Testis (tissue), 3 donors: ENCODE measurements around the gene SUCLG2. TPM values are rescaled to one million over a fixed set of nuclear protein-coding genes. Genes with fewer than 3 reads are reported as not detected.
"Not testable (repeated sequence)": the region's sequence is repeated elsewhere in the genome, so short reads cannot be mapped to it uniquely, and the experiment has no call there.

Experiments used
- DNase-seq: peaks from one replicate; pipeline ENCODE4 v3.0.0-alpha.2; 2019
- H3K27ac ChIP-seq, 2 donors: fragments of 200-600 bp; sonication (generic); one replicate each; pipeline ENCODE4 v1.5.1; 2019
- H3K27me3 ChIP-seq: fragments of 200-600 bp; sonication (generic); one replicate; pipeline ENCODE4 v1.5.1; 2019
- H3K36me3 ChIP-seq: fragments of 200-600 bp; sonication (generic); one replicate; pipeline ENCODE4 v1.5.1; 2017; ENCODE audit warnings: low read depth; ENCODE audit errors: missing control alignments
- H3K4me1 ChIP-seq: fragments of 200-600 bp; sonication (generic); one replicate; pipeline ENCODE4 v1.5.1; 2019
- H3K4me3 ChIP-seq, 2 donors: fragments of 200-600 bp; sonication (generic); one replicate each; pipeline ENCODE4 v1.5.1; 2017 to 2019
- H3K9me3 ChIP-seq: fragments of 200-600 bp; sonication (generic); one replicate; pipeline ENCODE4 v1.5.1; 2017
- POLR2A ChIP-seq: fragments of 450-650 bp; IDR thresholded peaks from one replicate; pipeline ENCODE4 v1.6.1; 2017; ENCODE audit warnings: antibody characterized with exemption, mild to moderate bottlenecking, moderate library complexity
- WGBS, 2 donors: methylation state at CpG; one replicate each; pipeline ENCODE4 v1.1.5; 2018; 5-methylcytosine and 5-hydroxymethylcytosine counted together
- intact Hi-C: fragments of 100-400 bp; cut with DNase I; formaldehyde crosslinking; loops from one replicate; pipeline ENCODE4 v1.15.1; 2023; ENCODE audit warnings: low total_unique reads
- polyA plus RNA-seq: library from polyadenylated mRNA; stranded (reverse); fragments of 350-450 nt; fragmentation: Illumina TruSeq; extraction: RNeasy Lipid Tissue Mini Kit (QIAGEN cat#74804); gene quantifications from one replicate; pipeline ENCODE4 v1.2.3, GENCODE V29; 2014; ENCODE audit warnings: low read depth, low replicate concordance; ENCODE audit not compliant: insufficient read depth
- total RNA-seq, 2 donors: library from RNA; depleted of rRNA; stranded (reverse); fragments of >200 nt; gene quantifications; one replicate each; pipeline ENCODE4 v1.2.3, GENCODE V29; 2016
- TF ChIP-seq, protein P1 (sequence below), 3 experiments: fragments of 450-650 bp in 2 of 3; fragments of 200-600 bp in 1 of 3; sonication (generic) in 1 of 3; IDR thresholded peaks; one replicate each; pipeline ENCODE4 v1.5.1; 2016 to 2019; ENCODE audit warnings: antibody characterized with exemption in 3 of 3, mild to moderate bottlenecking in 2 of 3, moderate library complexity in 1 of 3

The SUCLG2 gene
- total and polyA plus RNA-seq, 3 donors from 2014 or later, result 18.0 to 28.7 (median 23.8) TPM

DNA sequence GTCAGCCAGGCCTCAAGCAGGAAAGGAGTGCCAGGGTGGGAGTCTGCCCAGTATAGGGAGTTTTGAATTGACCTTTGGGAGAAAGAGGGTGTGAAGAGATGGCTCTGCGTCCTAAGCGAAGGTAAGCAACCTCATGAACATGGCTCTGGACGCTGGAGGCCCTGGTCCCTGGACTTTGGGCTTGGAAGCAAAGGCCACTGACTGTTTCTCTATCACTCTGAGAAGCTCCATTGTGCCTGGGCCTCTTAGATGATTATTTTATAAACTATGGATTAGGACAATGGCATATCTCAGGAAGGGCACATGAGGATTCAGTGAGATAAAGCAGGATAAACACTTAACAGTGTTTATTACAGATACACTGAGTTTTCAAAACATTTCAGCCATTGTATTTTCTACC is 59.0 kb downstream of the SUCLG2 start:
- 93 to 95% methylated on average over 3 of the region's 3 CpGs for WGBS, 2 donors
- Histone ChIP-seq H3K9me3 (no peaks in the 10 kb centered on the region), H3K27me3 (no peaks in the 10 kb centered on the region), H3K36me3 (no peaks in the 10 kb centered on the region), H3K4me3 (no peak overlapping the region), H3K4me1 (no peaks in the 10 kb centered on the region), H3K27ac (no peak overlapping the region)
- TF ChIP-seq POLR2A, result no peak
- TF ChIP-seq, protein P1, sequence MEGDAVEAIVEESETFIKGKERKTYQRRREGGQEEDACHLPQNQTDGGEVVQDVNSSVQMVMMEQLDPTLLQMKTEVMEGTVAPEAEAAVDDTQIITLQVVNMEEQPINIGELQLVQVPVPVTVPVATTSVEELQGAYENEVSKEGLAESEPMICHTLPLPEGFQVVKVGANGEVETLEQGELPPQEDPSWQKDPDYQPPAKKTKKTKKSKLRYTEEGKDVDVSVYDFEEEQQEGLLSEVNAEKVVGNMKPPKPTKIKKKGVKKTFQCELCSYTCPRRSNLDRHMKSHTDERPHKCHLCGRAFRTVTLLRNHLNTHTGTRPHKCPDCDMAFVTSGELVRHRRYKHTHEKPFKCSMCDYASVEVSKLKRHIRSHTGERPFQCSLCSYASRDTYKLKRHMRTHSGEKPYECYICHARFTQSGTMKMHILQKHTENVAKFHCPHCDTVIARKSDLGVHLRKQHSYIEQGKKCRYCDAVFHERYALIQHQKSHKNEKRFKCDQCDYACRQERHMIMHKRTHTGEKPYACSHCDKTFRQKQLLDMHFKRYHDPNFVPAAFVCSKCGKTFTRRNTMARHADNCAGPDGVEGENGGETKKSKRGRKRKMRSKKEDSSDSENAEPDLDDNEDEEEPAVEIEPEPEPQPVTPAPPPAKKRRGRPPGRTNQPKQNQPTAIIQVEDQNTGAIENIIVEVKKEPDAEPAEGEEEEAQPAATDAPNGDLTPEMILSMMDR (IDR thresholded peaks at IDR 0.05), result no peak
- no peak for DNase-seq
- intact Hi-C loops, result no loop called here

DNA sequence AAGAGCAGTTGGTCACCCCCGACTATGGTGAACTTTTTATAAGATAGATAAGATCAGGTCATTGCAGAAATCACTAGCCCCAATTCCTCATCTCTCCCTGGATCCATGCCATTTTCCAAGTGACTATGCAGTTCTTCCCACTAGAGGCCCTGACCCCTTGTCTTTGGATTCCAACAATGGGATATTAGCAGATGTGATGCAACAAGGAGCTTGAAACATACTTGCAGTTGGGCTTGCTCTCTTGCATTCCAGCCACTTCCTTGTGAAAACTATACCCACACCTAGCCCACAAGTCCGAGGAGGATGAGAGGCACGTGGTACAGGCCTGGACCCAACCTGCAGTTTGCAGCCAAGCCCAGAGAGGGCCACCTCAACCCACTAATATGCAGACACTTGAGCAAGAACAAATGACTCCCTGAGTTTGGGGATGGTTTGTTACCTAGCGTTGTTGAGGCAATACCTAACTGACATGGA is 60.6 kb downstream of the SUCLG2 start:
- H3K9me3 ChIP-seq, result no peaks in the 10 kb centered on the region
- no peak overlapping the region for H3K27ac ChIP-seq
- no peaks in the 10 kb centered on the region for H3K4me1 ChIP-seq
- intact Hi-C loops, result no loop called here
- no peaks in the 10 kb centered on the region for H3K36me3 ChIP-seq
- WGBS, 2 donors, result 62 to 92% methylated on average over 2 to 4 of the region's 4 CpGs
- H3K27me3 ChIP-seq, result no peaks in the 10 kb centered on the region
- H3K4me3 ChIP-seq, result no peak overlapping the region
- TF ChIP-seq, protein P1 (IDR thresholded peaks at IDR 0.05), result no peak
- no peak for TF ChIP-seq POLR2A
- DNase-seq, result no peak

DNA sequence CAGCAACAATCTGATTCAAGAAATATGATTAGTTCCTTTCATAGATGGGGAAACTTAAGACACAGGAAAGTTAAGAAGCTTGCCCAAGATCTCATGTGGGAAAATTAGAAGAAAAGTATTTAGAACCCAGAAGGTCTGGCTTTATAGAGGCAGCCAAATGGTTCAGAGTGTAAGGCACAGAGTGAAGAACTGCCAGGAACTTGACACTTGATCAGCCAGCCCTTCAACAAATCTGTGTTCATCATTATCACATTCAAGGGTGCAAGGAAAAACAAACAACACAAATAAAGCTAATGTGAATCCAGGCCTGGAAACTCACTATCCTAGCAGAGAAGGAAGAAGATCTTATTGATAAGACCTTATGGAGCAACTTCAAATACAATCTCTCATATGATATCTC is 62.4 kb downstream of the SUCLG2 start:
- TF ChIP-seq, protein P1 (IDR thresholded peaks at IDR 0.05), result no peak
- TF ChIP-seq POLR2A, result no peak
- Histone ChIP-seq H3K27me3 (no peaks in the 10 kb centered on the region), H3K4me1 (no peaks in the 10 kb centered on the region), H3K36me3 (no peaks in the 10 kb centered on the region), H3K27ac (no peak overlapping the region), H3K9me3 (no peaks in the 10 kb centered on the region), H3K4me3 (no peak overlapping the region)
- no peak for DNase-seq
- intact Hi-C loops, result no loop called here

DNA sequence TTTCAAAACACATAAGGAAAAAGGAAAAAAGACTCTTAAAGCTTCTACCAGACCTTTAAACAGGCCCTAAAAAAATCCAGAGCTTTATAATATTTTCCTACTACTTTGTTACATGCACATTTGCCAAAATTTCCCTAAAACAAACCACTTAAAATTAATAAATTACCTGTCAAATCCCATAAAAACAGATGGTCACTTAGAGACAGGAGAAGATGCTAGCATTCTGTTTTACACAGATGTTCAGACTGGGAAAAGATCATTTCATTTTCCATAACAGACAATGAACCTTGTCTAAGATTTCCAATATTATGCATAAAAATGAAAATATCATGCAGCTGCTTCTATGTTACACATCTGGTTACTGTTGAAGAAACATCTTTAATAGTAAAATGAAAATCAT is 66.6 kb downstream of the SUCLG2 start:
- intact Hi-C loops, result no loop called here
- H3K9me3 ChIP-seq, result no peaks in the 10 kb centered on the region
- no peak for DNase-seq
- no peaks in the 10 kb centered on the region for H3K36me3 ChIP-seq
- H3K4me3 ChIP-seq, result no peak overlapping the region
- no peaks in the 10 kb centered on the region for H3K4me1 ChIP-seq
- H3K27me3 ChIP-seq, result no peaks in the 10 kb centered on the region
- no peak overlapping the region for H3K27ac ChIP-seq
- TF ChIP-seq, protein P1 (IDR thresholded peaks at IDR 0.05), result no peak
- no peak for TF ChIP-seq POLR2A

DNA sequence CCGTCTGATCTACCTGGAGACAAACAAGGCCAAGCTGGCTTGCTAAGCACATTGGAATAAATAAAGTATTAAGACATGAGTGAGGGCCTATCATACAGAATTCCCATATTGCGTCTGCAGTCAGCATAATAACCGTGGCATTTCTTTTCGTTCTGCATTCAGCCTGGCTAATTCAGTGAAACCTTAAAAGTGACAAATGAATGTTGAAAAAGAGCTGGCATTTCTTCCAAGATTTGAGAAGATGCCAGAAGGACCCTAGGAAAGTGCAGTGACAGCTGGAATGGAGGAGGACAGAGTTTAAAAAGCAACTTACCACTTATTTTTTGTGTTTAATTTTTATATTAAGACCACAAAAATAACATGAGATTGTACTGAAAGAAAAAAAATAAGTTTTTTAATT is 67.1 kb downstream of the SUCLG2 start:
- Histone ChIP-seq H3K36me3 (no peaks in the 10 kb centered on the region), H3K4me3 (no peak overlapping the region), H3K27me3 (no peaks in the 10 kb centered on the region), H3K4me1 (no peaks in the 10 kb centered on the region), H3K9me3 (no peaks in the 10 kb centered on the region), H3K27ac (no peak overlapping the region)
- intact Hi-C loops, result no loop called here
- no peak for DNase-seq
- WGBS, 2 donors, result 92 to 95% methylated on average over 4 of the region's 4 CpGs
- no peak for TF ChIP-seq POLR2A

DNA sequence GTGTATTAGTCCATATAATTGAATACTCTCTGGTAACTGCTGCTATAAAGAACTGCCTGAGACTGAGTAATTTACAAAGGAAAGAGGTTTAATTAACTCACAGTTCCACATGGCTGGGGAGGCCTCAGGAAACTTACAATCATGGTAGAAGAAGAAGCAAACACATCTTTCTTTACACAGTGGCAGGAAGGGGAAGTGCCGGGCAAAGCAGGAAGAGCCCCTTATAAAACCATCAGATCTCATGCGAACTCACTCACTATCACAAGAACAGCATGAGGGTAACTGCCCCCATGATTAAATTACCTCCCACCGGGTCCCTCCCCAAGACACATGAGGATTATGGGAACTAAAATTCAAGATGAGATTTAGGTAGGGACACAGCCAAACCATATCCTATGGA is 69.8 kb downstream of the SUCLG2 start:
- DNase-seq, H3K36me3 ChIP-seq, intact Hi-C loops, H3K27ac ChIP-seq, H3K27me3 ChIP-seq, H3K4me3 ChIP-seq, H3K9me3 ChIP-seq, H3K4me1 ChIP-seq: not testable (repeated sequence)
- WGBS, 2 donors, result 89 to 92% methylated on average over 3 of the region's 3 CpGs
